Measurements from ENCODE around the gene SETD6. TPM values are rescaled to one million over a fixed set of nuclear protein-coding genes. Genes with fewer than 3 reads are reported as not detected.

Gene SETD6
- total RNA-seq, 1 experiment from 2014 or later = 19.5 TPM

DNA sequence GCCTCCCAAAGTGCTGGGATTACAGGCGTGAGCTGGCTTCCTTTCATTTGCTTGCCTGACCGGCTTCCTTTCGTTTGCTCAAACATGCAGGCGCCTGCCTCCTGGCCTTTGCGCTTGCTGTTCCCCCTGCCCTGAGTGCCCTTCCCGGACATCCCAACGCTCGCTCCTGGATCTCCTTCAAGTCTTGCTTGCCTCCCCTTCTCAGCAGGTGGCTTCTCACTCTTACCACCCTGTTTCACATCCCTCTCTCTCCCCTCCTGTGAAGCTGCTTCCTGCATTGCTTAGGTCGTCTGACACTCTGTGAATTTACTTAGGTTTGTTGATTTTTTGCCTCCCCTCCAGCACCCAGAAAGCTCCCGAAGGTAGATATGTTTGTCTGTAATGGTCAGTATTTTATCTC lies 41.0 kb upstream of the SETD6 start:
- TF ChIP-seq, protein P1, sequence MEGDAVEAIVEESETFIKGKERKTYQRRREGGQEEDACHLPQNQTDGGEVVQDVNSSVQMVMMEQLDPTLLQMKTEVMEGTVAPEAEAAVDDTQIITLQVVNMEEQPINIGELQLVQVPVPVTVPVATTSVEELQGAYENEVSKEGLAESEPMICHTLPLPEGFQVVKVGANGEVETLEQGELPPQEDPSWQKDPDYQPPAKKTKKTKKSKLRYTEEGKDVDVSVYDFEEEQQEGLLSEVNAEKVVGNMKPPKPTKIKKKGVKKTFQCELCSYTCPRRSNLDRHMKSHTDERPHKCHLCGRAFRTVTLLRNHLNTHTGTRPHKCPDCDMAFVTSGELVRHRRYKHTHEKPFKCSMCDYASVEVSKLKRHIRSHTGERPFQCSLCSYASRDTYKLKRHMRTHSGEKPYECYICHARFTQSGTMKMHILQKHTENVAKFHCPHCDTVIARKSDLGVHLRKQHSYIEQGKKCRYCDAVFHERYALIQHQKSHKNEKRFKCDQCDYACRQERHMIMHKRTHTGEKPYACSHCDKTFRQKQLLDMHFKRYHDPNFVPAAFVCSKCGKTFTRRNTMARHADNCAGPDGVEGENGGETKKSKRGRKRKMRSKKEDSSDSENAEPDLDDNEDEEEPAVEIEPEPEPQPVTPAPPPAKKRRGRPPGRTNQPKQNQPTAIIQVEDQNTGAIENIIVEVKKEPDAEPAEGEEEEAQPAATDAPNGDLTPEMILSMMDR (IDR thresholded peaks at IDR 0.05; ENCODE audit: unreplicated experiment) = no peak
- ChIA-PET CTCF (interaction anchor here (0.6 to 5.1 kb wide), 4 partner anchors 10 to 133 kb away, joined by 3 to 25 read pairs (median 4); no protein-coding TSS in a partner anchor), POLR2A (no interaction called here)
- H3K27me3 Mint-ChIP-seq (ENCODE audit: insufficient read depth, unreplicated experiment) = peaks cover 13% of the 10 kb centered on the region
- no peak overlapping the region for H3K27ac Mint-ChIP-seq (ENCODE audit: low read depth, unreplicated experiment)
- H3K36me3 Mint-ChIP-seq (ENCODE audit: insufficient read depth, unreplicated experiment) = no peaks in the 10 kb centered on the region
- no peaks in the 10 kb centered on the region for H3K9me3 Mint-ChIP-seq (ENCODE audit: unreplicated experiment)
- no peak for DNase-seq (ENCODE audit: unreplicated experiment)
- no peaks in the 10 kb centered on the region for H3K4me1 Mint-ChIP-seq (ENCODE audit: insufficient read depth, unreplicated experiment)
- no TSS peak for BruUV-seq (replicated peaks)
- no peak overlapping the region for H3K4me3 Mint-ChIP-seq (ENCODE audit: unreplicated experiment)
- intact Hi-C loops (cut with micrococcal nuclease) = no loop called here

DNA sequence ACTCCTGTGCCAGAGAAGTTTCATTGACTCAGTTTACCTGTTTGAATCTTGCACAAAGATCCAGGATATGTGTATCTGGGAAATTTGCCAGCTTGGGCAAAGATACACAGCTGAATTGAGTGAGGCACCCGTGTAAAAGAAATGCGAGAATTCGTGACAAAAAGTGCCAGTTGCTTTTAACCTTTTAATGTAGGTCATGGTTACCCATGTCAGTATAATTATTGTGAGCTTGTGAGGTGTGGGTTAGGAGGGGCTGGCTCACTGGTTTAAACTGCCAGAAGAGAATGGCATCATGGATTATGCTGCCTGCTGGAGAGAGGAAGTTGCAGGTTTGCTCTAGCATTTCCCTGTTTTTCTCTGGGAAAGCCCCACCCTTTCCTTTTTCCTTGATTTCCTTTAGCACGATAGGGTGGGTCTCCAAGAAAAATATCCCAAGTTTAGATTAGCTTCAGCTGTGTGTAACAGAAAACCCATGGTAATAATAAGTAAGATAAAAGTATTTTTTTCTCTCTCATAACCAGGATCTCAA lies 40.2 kb upstream of the SETD6 start:
- Mint-ChIP-seq H3K27ac (ENCODE audit: low read depth, unreplicated experiment) (no peak overlapping the region), H3K27me3 (ENCODE audit: insufficient read depth, unreplicated experiment) (peaks cover 21% of the 10 kb centered on the region), H3K36me3 (ENCODE audit: insufficient read depth, unreplicated experiment) (no peaks in the 10 kb centered on the region), H3K4me1 (ENCODE audit: insufficient read depth, unreplicated experiment) (no peaks in the 10 kb centered on the region), H3K9me3 (ENCODE audit: unreplicated experiment) (no peaks in the 10 kb centered on the region), H3K4me3 (ENCODE audit: unreplicated experiment) (no peak overlapping the region)
- POLR2A ChIA-PET = interaction anchor here (0.6 kb wide), 1 partner anchor 232 kb away, joined by 3 read pairs; no protein-coding TSS in a partner anchor
- BruUV-seq (replicated peaks) = no TSS peak
- CTCF ChIA-PET = interaction anchor here (0.8 to 1.9 kb wide), 4 partner anchors 11 to 138 kb away, joined by 3 to 9 read pairs (median 4); no protein-coding TSS in a partner anchor
- DNase-seq (ENCODE audit: unreplicated experiment) = no peak
- TF ChIP-seq, protein P1 (IDR thresholded peaks at IDR 0.05; ENCODE audit: unreplicated experiment) = no peak
- intact Hi-C loops (cut with micrococcal nuclease) = no loop called here

DNA sequence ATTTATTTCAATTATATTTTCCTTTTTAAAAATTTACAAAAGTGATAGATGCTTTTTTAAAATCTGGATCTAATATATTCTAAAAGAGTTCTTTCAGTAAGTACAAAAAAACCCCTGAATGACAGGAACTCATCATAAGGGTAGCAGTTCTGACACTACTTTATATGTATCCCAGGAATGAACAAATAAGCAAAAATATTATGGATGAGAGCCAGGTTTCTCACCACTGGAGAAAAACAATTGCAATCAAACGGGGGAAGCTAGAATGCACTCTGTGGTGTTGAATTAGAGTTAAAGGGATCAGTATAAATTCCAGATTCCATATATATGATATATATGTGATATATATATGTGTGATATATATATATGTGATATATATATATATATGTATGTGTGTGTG lies 38.5 kb upstream of the SETD6 start:
- intact Hi-C loops (cut with micrococcal nuclease) = no loop called here
- H3K27me3 Mint-ChIP-seq (ENCODE audit: insufficient read depth, unreplicated experiment) = peaks cover 29% of the 10 kb centered on the region
- DNase-seq (ENCODE audit: unreplicated experiment) = no peak
- no TSS peak for BruUV-seq (replicated peaks)
- no peak overlapping the region for H3K27ac Mint-ChIP-seq (ENCODE audit: low read depth, unreplicated experiment)
- ChIA-PET CTCF (interaction anchor here (0.7 to 2.5 kb wide), 4 partner anchors 10 to 707 kb away, joined by 4 to 16 read pairs (median 6); no protein-coding TSS in a partner anchor), POLR2A (no interaction called here)
- H3K9me3 Mint-ChIP-seq (ENCODE audit: unreplicated experiment) = no peaks in the 10 kb centered on the region
- no peaks in the 10 kb centered on the region for H3K36me3 Mint-ChIP-seq (ENCODE audit: insufficient read depth, unreplicated experiment)
- no peaks in the 10 kb centered on the region for H3K4me1 Mint-ChIP-seq (ENCODE audit: insufficient read depth, unreplicated experiment)
- TF ChIP-seq, protein P1 (IDR thresholded peaks at IDR 0.05; ENCODE audit: unreplicated experiment) = no peak
- no peak overlapping the region for H3K4me3 Mint-ChIP-seq (ENCODE audit: unreplicated experiment)

DNA sequence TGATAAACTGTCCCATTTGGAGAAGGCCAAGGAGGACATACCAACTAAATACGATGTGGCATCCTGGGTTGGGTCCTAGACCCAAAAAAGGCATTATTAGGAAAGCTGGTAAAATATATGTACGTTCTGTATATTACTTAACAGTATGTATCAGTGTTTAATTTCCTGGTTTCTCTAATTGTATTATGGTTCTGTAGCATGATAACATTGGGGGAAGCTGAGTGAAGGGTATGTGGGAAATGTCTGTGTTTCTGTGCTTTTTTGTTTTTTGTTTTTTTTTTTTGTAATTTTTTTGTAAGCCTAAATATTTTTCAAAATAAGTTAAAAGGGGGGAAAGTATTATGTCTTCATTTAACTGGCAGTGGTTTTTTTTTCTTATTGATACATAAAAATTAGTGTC lies 36.9 kb upstream of the SETD6 start:
- BruUV-seq (replicated peaks) = no TSS peak
- POLR2A ChIA-PET = no interaction called here
- TF ChIP-seq, protein P1 (IDR thresholded peaks at IDR 0.05; ENCODE audit: unreplicated experiment) = no peak
- CTCF ChIA-PET = interaction anchor here (0.6 to 2.5 kb wide), 3 partner anchors 9 to 1889 kb away, joined by 3 to 16 read pairs (median 5); no protein-coding TSS in a partner anchor
- Mint-ChIP-seq H3K27ac (ENCODE audit: low read depth, unreplicated experiment) (no peak overlapping the region), H3K4me1 (ENCODE audit: insufficient read depth, unreplicated experiment) (no peaks in the 10 kb centered on the region), H3K4me3 (ENCODE audit: unreplicated experiment) (no peak overlapping the region), H3K36me3 (ENCODE audit: insufficient read depth, unreplicated experiment) (no peaks in the 10 kb centered on the region), H3K27me3 (ENCODE audit: insufficient read depth, unreplicated experiment) (peaks cover 19% of the 10 kb centered on the region), H3K9me3 (ENCODE audit: unreplicated experiment) (no peaks in the 10 kb centered on the region)
- DNase-seq (ENCODE audit: unreplicated experiment) = no peak
- intact Hi-C loops (cut with micrococcal nuclease) = no loop called here

Measured in MCF 10A (cell line).